HepG2 (cell line): ENCODE measurements around the gene AGT. TPM values are rescaled to one million over a fixed set of nuclear protein-coding genes. Genes with fewer than 3 reads are reported as not detected.
A peak's percentile ranks its signal among the peaks of the same experiment; 100 is the strongest.

Source experiments
- ASH2L ChIP-seq: fragments of 300-600, 200-600 bp; sonication (generic); IDR thresholded peaks from 2 replicates; pipeline ENCODE4 v1.7.0; 2017; ENCODE audit warnings: low read depth, mild to moderate bottlenecking, moderate library complexity, mixed read lengths, low read length; ENCODE audit not compliant: insufficient read length
- ATF1 ChIP-seq: IDR thresholded peaks from 2 replicates; pipeline ENCODE4 v1.6.1; 2016; ENCODE audit warnings: mild to moderate bottlenecking, control low read depth
- BCL6 ChIP-seq: IDR thresholded peaks from 2 replicates; pipeline ENCODE4 v1.6.1; 2016; ENCODE audit warnings: missing genetic modification reagents, missing compliant biosample characterization
- ISL2 ChIP-seq: sonication (generic); formaldehyde crosslinking; IDR thresholded peaks from 2 replicates; pipeline ENCODE4 v1.5.0; 2020; ENCODE audit warnings: missing genetic modification reagents
- KDM4B ChIP-seq: sonication (generic); formaldehyde crosslinking; IDR thresholded peaks from 2 replicates; pipeline ENCODE4 v1.4.0; 2020; ENCODE audit warnings: missing genetic modification reagents
- KMT2B ChIP-seq: IDR thresholded peaks from 2 replicates; pipeline ENCODE4 v1.6.1; 2016; ENCODE audit warnings: missing genetic modification reagents, missing compliant biosample characterization
- MEIS2 ChIP-seq: sonication (generic); formaldehyde crosslinking; IDR thresholded peaks from 2 replicates; pipeline ENCODE4 v1.9.0; 2021; ENCODE audit warnings: mild to moderate bottlenecking, missing genetic modification reagents
- NR2C2 ChIP-seq: sonication (generic); formaldehyde crosslinking; IDR thresholded peaks from 2 replicates; pipeline ENCODE4 v1.4.0; 2020; ENCODE audit warnings: missing genetic modification reagents, mild to moderate bottlenecking, moderate library complexity, borderline replicate concordance
- RFXAP ChIP-seq: sonication (generic); formaldehyde crosslinking; IDR thresholded peaks from 2 replicates; pipeline ENCODE4 v1.4.0; 2020; ENCODE audit warnings: missing genetic modification reagents, borderline replicate concordance
- TFE3 ChIP-seq: IDR thresholded peaks from 2 replicates; pipeline ENCODE4 v1.6.1; 2016
- ZFAT ChIP-seq: sonication (generic); formaldehyde crosslinking; conservative IDR thresholded peaks from 2 replicates; pipeline ENCODE4 v1.8.1; 2023; ENCODE audit warnings: missing genetic modification reagents, inconsistent platforms
- ZGPAT ChIP-seq: IDR thresholded peaks from 2 replicates; pipeline ENCODE4 v1.6.1; 2016; ENCODE audit warnings: mild to moderate bottlenecking
- ZNF562 ChIP-seq: sonication (generic); formaldehyde crosslinking; IDR thresholded peaks from 2 replicates; pipeline ENCODE4 v1.8.0; 2022; ENCODE audit warnings: missing genetic modification reagents, borderline replicate concordance
- ZNF652 ChIP-seq: IDR thresholded peaks from 2 replicates; pipeline ENCODE4 v1.6.1; 2016; ENCODE audit warnings: low read depth, borderline replicate concordance
- ZNF672 ChIP-seq: sonication (generic); formaldehyde crosslinking; IDR thresholded peaks from 2 replicates; pipeline ENCODE4 v1.8.1; 2022; ENCODE audit warnings: missing genetic modification reagents
- ZNF891 ChIP-seq: sonication (generic); formaldehyde crosslinking; IDR thresholded peaks from 2 replicates; pipeline ENCODE4 v1.5.0; 2020; ENCODE audit warnings: mild to moderate bottlenecking, missing genetic modification reagents
- ZSCAN31 ChIP-seq: sonication (generic); formaldehyde crosslinking; IDR thresholded peaks from 2 replicates; pipeline ENCODE4 v1.5.0; 2020; ENCODE audit warnings: low read depth, mild to moderate bottlenecking, missing genetic modification reagents
- polyA plus RNA-seq, 8 experiments: library from polyadenylated mRNA; depleted of rRNA in 3 of 8; stranded (reverse) in 7 of 8; unstranded in 1 of 8; fragments of >200 nt; fragmentation: Illumina TruSeq in 4 of 8; extraction: Trizol in 4 of 8; gene quantifications; 2 replicates each; pipeline versions ENCODE4 v1.2.1 to v1.2.3, GENCODE V29; 2011 to 2016; ENCODE audit warnings: low read depth in 4 of 8, missing spikeins in 1 of 8, mixed read lengths in 1 of 8; ENCODE audit not compliant: insufficient read depth in 1 of 8
- total RNA-seq, 5 experiments: library from RNA; depleted of rRNA; stranded (reverse); fragments of >200 nt; fragmentation: Illumina TruSeq; extraction: Trizol; gene quantifications; 2 replicates each; pipeline ENCODE4 v1.2.3, GENCODE V29; 2016; ENCODE audit warnings: low read depth in 1 of 5
- TF ChIP-seq, protein P1 (sequence below), 2 experiments: IDR thresholded peaks; 2 replicates each; pipeline ENCODE4 v1.6.1; 2011 to 2012; ENCODE audit warnings: low read length in 2 of 2, borderline replicate concordance in 1 of 2, low read depth in 1 of 2, mild to moderate bottlenecking in 1 of 2, moderate library complexity in 1 of 2
- TF ChIP-seq, protein P2 (sequence below): sonication (generic); formaldehyde crosslinking; IDR thresholded peaks from 2 replicates; pipeline ENCODE4 v1.5.1; 2020; ENCODE audit warnings: missing genetic modification reagents, mild to moderate bottlenecking, borderline replicate concordance

The AGT gene
- total and polyA plus RNA-seq, 2 of the 13 experiments (the other 11 are each of a cell fraction or from before 2014, with no cell fraction given) = 892 to 2,071 TPM

GRCh38 chr1:230725256-230726012, 11.5 kb upstream of the AGT start (continued):
- TF ChIP-seq, protein P1, sequence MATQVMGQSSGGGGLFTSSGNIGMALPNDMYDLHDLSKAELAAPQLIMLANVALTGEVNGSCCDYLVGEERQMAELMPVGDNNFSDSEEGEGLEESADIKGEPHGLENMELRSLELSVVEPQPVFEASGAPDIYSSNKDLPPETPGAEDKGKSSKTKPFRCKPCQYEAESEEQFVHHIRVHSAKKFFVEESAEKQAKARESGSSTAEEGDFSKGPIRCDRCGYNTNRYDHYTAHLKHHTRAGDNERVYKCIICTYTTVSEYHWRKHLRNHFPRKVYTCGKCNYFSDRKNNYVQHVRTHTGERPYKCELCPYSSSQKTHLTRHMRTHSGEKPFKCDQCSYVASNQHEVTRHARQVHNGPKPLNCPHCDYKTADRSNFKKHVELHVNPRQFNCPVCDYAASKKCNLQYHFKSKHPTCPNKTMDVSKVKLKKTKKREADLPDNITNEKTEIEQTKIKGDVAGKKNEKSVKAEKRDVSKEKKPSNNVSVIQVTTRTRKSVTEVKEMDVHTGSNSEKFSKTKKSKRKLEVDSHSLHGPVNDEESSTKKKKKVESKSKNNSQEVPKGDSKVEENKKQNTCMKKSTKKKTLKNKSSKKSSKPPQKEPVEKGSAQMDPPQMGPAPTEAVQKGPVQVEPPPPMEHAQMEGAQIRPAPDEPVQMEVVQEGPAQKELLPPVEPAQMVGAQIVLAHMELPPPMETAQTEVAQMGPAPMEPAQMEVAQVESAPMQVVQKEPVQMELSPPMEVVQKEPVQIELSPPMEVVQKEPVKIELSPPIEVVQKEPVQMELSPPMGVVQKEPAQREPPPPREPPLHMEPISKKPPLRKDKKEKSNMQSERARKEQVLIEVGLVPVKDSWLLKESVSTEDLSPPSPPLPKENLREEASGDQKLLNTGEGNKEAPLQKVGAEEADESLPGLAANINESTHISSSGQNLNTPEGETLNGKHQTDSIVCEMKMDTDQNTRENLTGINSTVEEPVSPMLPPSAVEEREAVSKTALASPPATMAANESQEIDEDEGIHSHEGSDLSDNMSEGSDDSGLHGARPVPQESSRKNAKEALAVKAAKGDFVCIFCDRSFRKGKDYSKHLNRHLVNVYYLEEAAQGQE (IDR thresholded peaks at IDR 0.05; ENCODE audit: borderline replicate concordance in 1 of 2, low read depth in 1 of 2, low read length in 2 of 2) = 0 out of 4 replicates have a peak, but pooled peaks of 1 of the 2 experiments have one; percentile 33
- TF ChIP-seq TFE3 (peak; percentile 52; the same call in 1 of the 2 replicates), ASH2L (peak; percentile 54), MEIS2 (CRISPR knock-in tag) (0 out of 2 replicates have a peak, but pooled peaks have one; percentile 47), BCL6 (CRISPR knock-in tag) (peak; percentile 76), ZNF652 (CRISPR knock-in tag) (peak; percentile 21; the same call in 1 of the 2 replicates), KDM4B (no peak), ISL2 (CRISPR knock-in tag) (peak; percentile 85), ZNF562 (CRISPR knock-in tag) (no peak), ZNF891 (CRISPR knock-in tag) (no peak), ZSCAN31 (CRISPR knock-in tag) (no peak), NR2C2 (peak; percentile 56; the same call in 1 of the 2 replicates), RFXAP (CRISPR knock-in tag) (no peak), ATF1 (peak; percentile 21; the same call in 1 of the 2 replicates), ZFAT (CRISPR knock-in tag) (no peak), KMT2B (CRISPR knock-in tag) (0 out of 2 replicates have a peak, but pooled peaks have one; percentile 42), ZGPAT (no peak), ZNF672 (CRISPR knock-in tag) (no peak)
- TF ChIP-seq, protein P2, sequence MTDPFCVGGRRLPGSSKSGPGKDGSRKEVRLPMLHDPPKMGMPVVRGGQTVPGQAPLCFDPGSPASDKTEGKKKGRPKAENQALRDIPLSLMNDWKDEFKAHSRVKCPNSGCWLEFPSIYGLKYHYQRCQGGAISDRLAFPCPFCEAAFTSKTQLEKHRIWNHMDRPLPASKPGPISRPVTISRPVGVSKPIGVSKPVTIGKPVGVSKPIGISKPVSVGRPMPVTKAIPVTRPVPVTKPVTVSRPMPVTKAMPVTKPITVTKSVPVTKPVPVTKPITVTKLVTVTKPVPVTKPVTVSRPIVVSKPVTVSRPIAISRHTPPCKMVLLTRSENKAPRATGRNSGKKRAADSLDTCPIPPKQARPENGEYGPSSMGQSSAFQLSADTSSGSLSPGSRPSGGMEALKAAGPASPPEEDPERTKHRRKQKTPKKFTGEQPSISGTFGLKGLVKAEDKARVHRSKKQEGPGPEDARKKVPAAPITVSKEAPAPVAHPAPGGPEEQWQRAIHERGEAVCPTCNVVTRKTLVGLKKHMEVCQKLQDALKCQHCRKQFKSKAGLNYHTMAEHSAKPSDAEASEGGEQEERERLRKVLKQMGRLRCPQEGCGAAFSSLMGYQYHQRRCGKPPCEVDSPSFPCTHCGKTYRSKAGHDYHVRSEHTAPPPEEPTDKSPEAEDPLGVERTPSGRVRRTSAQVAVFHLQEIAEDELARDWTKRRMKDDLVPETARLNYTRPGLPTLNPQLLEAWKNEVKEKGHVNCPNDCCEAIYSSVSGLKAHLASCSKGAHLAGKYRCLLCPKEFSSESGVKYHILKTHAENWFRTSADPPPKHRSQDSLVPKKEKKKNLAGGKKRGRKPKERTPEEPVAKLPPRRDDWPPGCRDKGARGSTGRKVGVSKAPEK (CRISPR knock-in tag) = no peak; the same call in 1 of the 2 replicates
